ENCODE measurements around the gene PACS2.

The PACS2 gene

DNA sequence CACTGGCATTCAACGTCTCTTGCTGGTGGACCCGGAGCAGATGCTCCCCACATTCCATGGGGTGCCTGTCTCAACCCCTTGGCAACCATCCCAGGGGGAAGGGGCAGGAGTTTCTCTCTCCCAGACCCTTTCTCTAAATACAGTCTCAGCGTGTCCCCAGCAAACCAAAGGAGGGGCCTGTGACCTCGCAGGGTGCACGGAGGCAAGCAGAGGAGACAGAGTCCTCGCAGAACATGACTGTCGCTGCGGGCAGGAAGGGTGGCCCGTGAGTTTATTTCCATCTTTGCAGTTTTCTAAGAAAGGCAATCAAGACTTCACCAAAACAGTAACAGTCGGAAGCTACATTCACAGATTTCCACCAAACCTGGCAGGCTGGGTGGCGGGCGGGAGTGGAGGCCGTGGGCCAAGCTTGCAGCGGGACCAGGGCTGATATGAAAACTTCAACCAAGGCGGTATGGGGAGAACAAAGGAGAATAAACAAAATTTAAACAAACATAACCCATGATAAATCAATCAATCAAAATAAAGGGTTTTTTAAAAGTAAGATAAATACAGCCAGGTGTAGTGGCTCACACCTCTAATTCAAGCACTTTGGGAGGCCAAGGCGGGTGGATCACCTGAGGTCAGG lies 32.3 kb upstream of the PACS2 start:
- Histone ChIP-seq H3K4me1 (ENCODE audit: insufficient read depth, low read length, poor library complexity, severe bottlenecking) (peaks cover 17% of the 10 kb centered on the region), H2AFZ (ENCODE audit: low read length) (no peak overlapping the region), H3K4me2 (ENCODE audit: low read depth, low read length, poor library complexity, severe bottlenecking) (no peak overlapping the region), H3K9ac (ENCODE audit: low read depth, low read length, poor library complexity, severe bottlenecking) (no peak overlapping the region), H3K4me3 (ENCODE audit: low read length, poor library complexity, severe bottlenecking) (no peak overlapping the region), H3K36me3 (ENCODE audit: insufficient read depth, low read length) (peaks cover 28% of the 10 kb centered on the region; the same call in 1 of the 2 replicates), H3F3A (ENCODE audit: low read depth) (no peaks in the 10 kb centered on the region), H3K79me2 (ENCODE audit: insufficient read depth, low read length) (peaks cover 81% of the 10 kb centered on the region; the same call in 1 of the 2 replicates), H3K9me3 (ENCODE audit: insufficient read depth, low read depth, low read length) (no peaks in the 10 kb centered on the region), H3K27me3 (ENCODE audit: insufficient read depth, low read length, poor library complexity, severe bottlenecking) (no peaks in the 10 kb centered on the region), H4K20me1 (ENCODE audit: insufficient read depth, low read length, poor library complexity, severe bottlenecking) (peaks cover 10% of the 10 kb centered on the region), H3K9me2 (replicated peaks; ENCODE audit: low read depth, low read length) (no peaks in the 10 kb centered on the region)
- TF ChIP-seq, protein P1, sequence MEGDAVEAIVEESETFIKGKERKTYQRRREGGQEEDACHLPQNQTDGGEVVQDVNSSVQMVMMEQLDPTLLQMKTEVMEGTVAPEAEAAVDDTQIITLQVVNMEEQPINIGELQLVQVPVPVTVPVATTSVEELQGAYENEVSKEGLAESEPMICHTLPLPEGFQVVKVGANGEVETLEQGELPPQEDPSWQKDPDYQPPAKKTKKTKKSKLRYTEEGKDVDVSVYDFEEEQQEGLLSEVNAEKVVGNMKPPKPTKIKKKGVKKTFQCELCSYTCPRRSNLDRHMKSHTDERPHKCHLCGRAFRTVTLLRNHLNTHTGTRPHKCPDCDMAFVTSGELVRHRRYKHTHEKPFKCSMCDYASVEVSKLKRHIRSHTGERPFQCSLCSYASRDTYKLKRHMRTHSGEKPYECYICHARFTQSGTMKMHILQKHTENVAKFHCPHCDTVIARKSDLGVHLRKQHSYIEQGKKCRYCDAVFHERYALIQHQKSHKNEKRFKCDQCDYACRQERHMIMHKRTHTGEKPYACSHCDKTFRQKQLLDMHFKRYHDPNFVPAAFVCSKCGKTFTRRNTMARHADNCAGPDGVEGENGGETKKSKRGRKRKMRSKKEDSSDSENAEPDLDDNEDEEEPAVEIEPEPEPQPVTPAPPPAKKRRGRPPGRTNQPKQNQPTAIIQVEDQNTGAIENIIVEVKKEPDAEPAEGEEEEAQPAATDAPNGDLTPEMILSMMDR (conservative IDR thresholded peaks at IDR 0.05; ENCODE audit: low read length), result no peak
- TF ChIP-seq EZH2phosphoT487 (IDR thresholded peaks at IDR 0.05; ENCODE audit: borderline replicate concordance), result no peak

DNA sequence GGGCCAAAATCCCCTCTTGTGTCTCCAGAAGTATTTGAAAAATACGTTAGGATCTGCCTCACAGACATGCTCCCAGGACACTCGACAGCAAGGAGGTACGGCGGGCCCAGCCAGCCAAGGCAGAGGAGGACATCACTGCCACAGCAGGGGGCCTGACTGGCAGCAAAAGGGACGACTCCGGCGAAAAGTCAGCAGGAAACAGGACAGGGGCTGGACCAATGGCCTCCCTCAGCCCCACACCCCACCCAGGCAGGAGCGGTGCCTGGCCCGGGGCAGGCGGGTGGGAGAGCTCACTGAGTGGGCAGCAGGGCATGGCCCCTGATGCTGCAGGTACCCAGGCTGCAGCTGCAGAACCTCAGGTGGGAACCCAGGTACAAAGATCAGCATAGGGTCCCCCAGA lies 31.5 kb upstream of the PACS2 start:
- H3K79me2 ChIP-seq (ENCODE audit: insufficient read depth, low read length), result peaks cover 85% of the 10 kb centered on the region; the same call in 1 of the 2 replicates
- no peak overlapping the region for H3K4me3 ChIP-seq (ENCODE audit: low read length, poor library complexity, severe bottlenecking)
- peaks cover 17% of the 10 kb centered on the region for H3K4me1 ChIP-seq (ENCODE audit: insufficient read depth, low read length, poor library complexity, severe bottlenecking)
- peaks cover 28% of the 10 kb centered on the region; the same call in 1 of the 2 replicates for H3K36me3 ChIP-seq (ENCODE audit: insufficient read depth, low read length)
- peaks cover 10% of the 10 kb centered on the region for H4K20me1 ChIP-seq (ENCODE audit: insufficient read depth, low read length, poor library complexity, severe bottlenecking)
- TF ChIP-seq, protein P1 (conservative IDR thresholded peaks at IDR 0.05; ENCODE audit: low read length), result no peak
- TF ChIP-seq EZH2phosphoT487 (IDR thresholded peaks at IDR 0.05; ENCODE audit: borderline replicate concordance), result no peak
- no peaks in the 10 kb centered on the region for H3K9me2 ChIP-seq (replicated peaks; ENCODE audit: low read depth, low read length)
- H3K27me3 ChIP-seq (ENCODE audit: insufficient read depth, low read length, poor library complexity, severe bottlenecking), result no peaks in the 10 kb centered on the region
- no peaks in the 10 kb centered on the region for H3K9me3 ChIP-seq (ENCODE audit: insufficient read depth, low read depth, low read length)
- no peak overlapping the region for H2AFZ ChIP-seq (ENCODE audit: low read length)
- no peak overlapping the region for H3K9ac ChIP-seq (ENCODE audit: low read depth, low read length, poor library complexity, severe bottlenecking)
- H3F3A ChIP-seq (ENCODE audit: low read depth), result no peaks in the 10 kb centered on the region
- H3K4me2 ChIP-seq (ENCODE audit: low read depth, low read length, poor library complexity, severe bottlenecking), result no peak overlapping the region

DNA sequence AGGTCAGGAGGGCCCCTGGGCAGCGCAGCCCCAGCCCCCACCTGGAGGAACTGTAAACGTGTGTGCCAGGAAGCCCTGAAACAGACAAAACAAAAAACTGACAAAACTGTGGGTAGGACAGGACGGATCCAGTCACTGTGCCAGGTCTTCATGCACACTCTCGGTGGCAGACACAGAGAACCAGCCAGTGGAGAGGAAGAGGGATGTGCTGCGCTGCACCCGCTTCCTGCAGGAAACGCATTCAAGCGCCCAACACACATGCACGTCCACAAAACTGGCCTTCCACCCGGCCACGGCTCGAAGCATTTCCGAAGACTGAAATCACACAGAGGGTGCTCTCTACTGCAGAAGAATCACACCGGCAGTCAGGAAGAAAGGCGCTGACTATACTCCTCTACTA lies 30.6 kb upstream of the PACS2 start:
- H3F3A ChIP-seq (ENCODE audit: low read depth), result no peaks in the 10 kb centered on the region
- TF ChIP-seq EZH2phosphoT487 (IDR thresholded peaks at IDR 0.05; ENCODE audit: borderline replicate concordance), result no peak
- TF ChIP-seq, protein P1 (conservative IDR thresholded peaks at IDR 0.05; ENCODE audit: low read length), result no peak
- H3K4me2 ChIP-seq (ENCODE audit: low read depth, low read length, poor library complexity, severe bottlenecking), result peak overlapping the region; percentile 35
- peaks cover 17% of the 10 kb centered on the region for H3K4me1 ChIP-seq (ENCODE audit: insufficient read depth, low read length, poor library complexity, severe bottlenecking)
- no peaks in the 10 kb centered on the region for H3K9me3 ChIP-seq (ENCODE audit: insufficient read depth, low read depth, low read length)
- no peak overlapping the region for H3K4me3 ChIP-seq (ENCODE audit: low read length, poor library complexity, severe bottlenecking)
- no peak overlapping the region for H2AFZ ChIP-seq (ENCODE audit: low read length)
- H3K9me2 ChIP-seq (replicated peaks; ENCODE audit: low read depth, low read length), result no peaks in the 10 kb centered on the region
- peaks cover 82% of the 10 kb centered on the region; the same call in 1 of the 2 replicates for H3K79me2 ChIP-seq (ENCODE audit: insufficient read depth, low read length)
- peaks cover 10% of the 10 kb centered on the region for H4K20me1 ChIP-seq (ENCODE audit: insufficient read depth, low read length, poor library complexity, severe bottlenecking)
- H3K9ac ChIP-seq (ENCODE audit: low read depth, low read length, poor library complexity, severe bottlenecking), result peak overlapping the region; percentile 6
- peaks cover 28% of the 10 kb centered on the region; the same call in 1 of the 2 replicates for H3K36me3 ChIP-seq (ENCODE audit: insufficient read depth, low read length)
- H3K27me3 ChIP-seq (ENCODE audit: insufficient read depth, low read length, poor library complexity, severe bottlenecking), result no peaks in the 10 kb centered on the region
